IPS-NIHi7 (cell line): ENCODE results near the gene ZSCAN16.

Source experiments
- DNase-seq: peaks from one replicate; pipeline ENCODE4 v3.0.0; 2012; ENCODE audit warnings: mixed read lengths; ENCODE audit errors: extremely low spot score

Gene ZSCAN16

GRCh38 chr6:28134015-28134414 is 9.6 kb downstream of the ZSCAN16 start:
- DNase-seq: no peak

GRCh38 chr6:28134716-28135115 is 10.3 kb downstream of the ZSCAN16 start:
- DNase-seq: no peak

GRCh38 chr6:28135393-28135792 is 11.0 kb downstream of the ZSCAN16 start:
- no peak for DNase-seq

- peak; percentile 81 for DNase-seq
Measured at GRCh38 chr6:28136585-28137504, 12.4 kb downstream of the ZSCAN16 start.

- no peak for DNase-seq
Measured at GRCh38 chr6:28137505-28137981, 13.1 kb downstream of the ZSCAN16 start.

GRCh38 chr6:28139860-28140543 is 15.6 kb downstream of the ZSCAN16 start:
- no peak for DNase-seq

GRCh38 chr6:28140616-28141015 is 16.2 kb downstream of the ZSCAN16 start:
- DNase-seq: no peak

- DNase-seq: peak; percentile 95
Measured at GRCh38 chr6:28141500-28142329, 17.3 kb downstream of the ZSCAN16 start, which contains the start of gene ZKSCAN8. Gene ZKSCAN8 (plus strand): TSS chr6:28141883. CDS start chr6:28148408, 6,525 bp downstream.

GRCh38 chr6:28142446-28142845 is 18.0 kb downstream of the ZSCAN16 start:
- no peak for DNase-seq

- DNase-seq: no peak
Measured at GRCh38 chr6:28145231-28145630, 20.8 kb downstream of the ZSCAN16 start.

- DNase-seq: no peak
Measured at GRCh38 chr6:28152531-28152930, 28.1 kb downstream of the ZSCAN16 start.

- no peak for DNase-seq
Measured at GRCh38 chr6:28153546-28153945, 29.1 kb downstream of the ZSCAN16 start.

GRCh38 chr6:28154357-28154756 is 29.9 kb downstream of the ZSCAN16 start:
- DNase-seq: no peak

GRCh38 chr6:28158318-28158717 is 33.9 kb downstream of the ZSCAN16 start:
- DNase-seq: no peak

GRCh38 chr6:28159029-28159607 is 34.7 kb downstream of the ZSCAN16 start:
- DNase-seq: no peak

GRCh38 chr6:28160233-28160632 is 35.8 kb downstream of the ZSCAN16 start:
- DNase-seq: no peak

GRCh38 chr6:28161410-28162079 is 37.1 kb downstream of the ZSCAN16 start:
- peak; percentile 95 for DNase-seq

GRCh38 chr6:28165563-28165962 is 41.2 kb downstream of the ZSCAN16 start:
- no peak for DNase-seq

GRCh38 chr6:28167068-28167467 is 42.7 kb downstream of the ZSCAN16 start:
- no peak for DNase-seq

- no peak for DNase-seq
Measured at GRCh38 chr6:28167926-28168325, 43.5 kb downstream of the ZSCAN16 start.

GRCh38 chr6:28171271-28171670 is 46.9 kb downstream of the ZSCAN16 start:
- no peak for DNase-seq
